ENCODE measurements around the gene NT5E.

NT5E gene

GRCh38 chr6:85449818-85450759 is at the start of gene NT5E:
Gene NT5E, plus strand, starts transcription at chr6:85450083. Its CDS starts 57 bp downstream, at chr6:85450140.
- TF ChIP-seq GATA2 (IDR thresholded peaks at IDR 0.05; ENCODE audit: low read depth, low read length) (peak; percentile 25; the same call in 1 of the 2 replicates), GATA3 (IDR thresholded peaks at IDR 0.05; ENCODE audit: low read depth, low read length) (no peak)

GRCh38 chr6:85400331-85400730 is 49.6 kb upstream of the NT5E start:
- no peak for TF ChIP-seq GATA3 (IDR thresholded peaks at IDR 0.05; ENCODE audit: low read depth, low read length)
- no peak for TF ChIP-seq GATA2 (IDR thresholded peaks at IDR 0.05; ENCODE audit: low read depth, low read length)

GRCh38 chr6:85401186-85402021 is 48.5 kb upstream of the NT5E start:
- TF ChIP-seq GATA2 (IDR thresholded peaks at IDR 0.05; ENCODE audit: low read depth, low read length) (no peak), GATA3 (IDR thresholded peaks at IDR 0.05; ENCODE audit: low read depth, low read length) (no peak)

GRCh38 chr6:85402071-85402470 is 47.8 kb upstream of the NT5E start:
- TF ChIP-seq GATA3 (IDR thresholded peaks at IDR 0.05; ENCODE audit: low read depth, low read length) (no peak), GATA2 (IDR thresholded peaks at IDR 0.05; ENCODE audit: low read depth, low read length) (no peak)

GRCh38 chr6:85402922-85403321 is 47.0 kb upstream of the NT5E start:
- TF ChIP-seq GATA3 (IDR thresholded peaks at IDR 0.05; ENCODE audit: low read depth, low read length): no peak
- TF ChIP-seq GATA2 (IDR thresholded peaks at IDR 0.05; ENCODE audit: low read depth, low read length): no peak

- TF ChIP-seq GATA3 (IDR thresholded peaks at IDR 0.05; ENCODE audit: low read depth, low read length) (no peak), GATA2 (IDR thresholded peaks at IDR 0.05; ENCODE audit: low read depth, low read length) (no peak)
Observed at GRCh38 chr6:85403331-85404015, 46.4 kb upstream of the NT5E start.

- TF ChIP-seq GATA2 (IDR thresholded peaks at IDR 0.05; ENCODE audit: low read depth, low read length) (no peak), GATA3 (IDR thresholded peaks at IDR 0.05; ENCODE audit: low read depth, low read length) (no peak)
Observed at GRCh38 chr6:85404564-85405174, 45.2 kb upstream of the NT5E start.

- TF ChIP-seq GATA2 (IDR thresholded peaks at IDR 0.05; ENCODE audit: low read depth, low read length): no peak
- TF ChIP-seq GATA3 (IDR thresholded peaks at IDR 0.05; ENCODE audit: low read depth, low read length): no peak
Observed at GRCh38 chr6:85405175-85405852, 44.6 kb upstream of the NT5E start.

- no peak for TF ChIP-seq GATA3 (IDR thresholded peaks at IDR 0.05; ENCODE audit: low read depth, low read length)
- TF ChIP-seq GATA2 (IDR thresholded peaks at IDR 0.05; ENCODE audit: low read depth, low read length): no peak
Observed at GRCh38 chr6:85405853-85406198, 44.1 kb upstream of the NT5E start.

GRCh38 chr6:85406641-85407075 is 43.2 kb upstream of the NT5E start:
- TF ChIP-seq GATA3 (IDR thresholded peaks at IDR 0.05; ENCODE audit: low read depth, low read length) (no peak), GATA2 (IDR thresholded peaks at IDR 0.05; ENCODE audit: low read depth, low read length) (no peak)

GRCh38 chr6:85408039-85408438 is 41.8 kb upstream of the NT5E start:
- TF ChIP-seq GATA2 (IDR thresholded peaks at IDR 0.05; ENCODE audit: low read depth, low read length) (no peak), GATA3 (IDR thresholded peaks at IDR 0.05; ENCODE audit: low read depth, low read length) (no peak)

- TF ChIP-seq GATA2 (IDR thresholded peaks at IDR 0.05; ENCODE audit: low read depth, low read length) (no peak), GATA3 (IDR thresholded peaks at IDR 0.05; ENCODE audit: low read depth, low read length) (no peak)
Observed at GRCh38 chr6:85412911-85413430, 36.9 kb upstream of the NT5E start.

GRCh38 chr6:85416049-85416448 is 33.8 kb upstream of the NT5E start:
- TF ChIP-seq GATA2 (IDR thresholded peaks at IDR 0.05; ENCODE audit: low read depth, low read length) (no peak), GATA3 (IDR thresholded peaks at IDR 0.05; ENCODE audit: low read depth, low read length) (no peak)

All from SH-SY5Y (cell line).